HG03432 (cell line): Measurements from ENCODE around the gene RITA1.
A peak's percentile ranks its signal among the peaks of the same experiment; 100 is the strongest.

Source experiments
- ATAC-seq: cut with Tn5 transposase; IDR thresholded peaks from one replicate; pipeline ENCODE4 v1.9.1; 2021; ENCODE audit warnings: mild to moderate bottlenecking, moderate library complexity; ENCODE audit not compliant: unreplicated experiment

Gene RITA1

GRCh38 chr12:113226696-113227568 lies 41.4 kb downstream of the RITA1 start:
- no peak for ATAC-seq

- ATAC-seq: no peak
These were observed 42.3 kb downstream of the RITA1 start for GRCh38 chr12:113227686-113228391.

GRCh38 chr12:113228394-113229028 lies 43.0 kb downstream of the RITA1 start:
- ATAC-seq: no peak

GRCh38 chr12:113230315-113231234 lies 45.1 kb downstream of the RITA1 start:
- peak; percentile 14 for ATAC-seq

- ATAC-seq: no peak
These were observed 45.9 kb downstream of the RITA1 start for GRCh38 chr12:113231235-113232088.

GRCh38 chr12:113232089-113232839 lies 46.7 kb downstream of the RITA1 start:
- no peak for ATAC-seq

GRCh38 chr12:113232840-113233585 lies 47.5 kb downstream of the RITA1 start:
- peak; percentile 64 for ATAC-seq

- ATAC-seq: no peak
These were observed 48.4 kb downstream of the RITA1 start for GRCh38 chr12:113233967-113234366.

GRCh38 chr12:113234483-113234882 lies 49.0 kb downstream of the RITA1 start:
- ATAC-seq: no peak

GRCh38 chr12:113235976-113236375 lies 50.5 kb downstream of the RITA1 start:
- no peak for ATAC-seq

- no peak for ATAC-seq
These were observed 51.2 kb downstream of the RITA1 start for GRCh38 chr12:113236539-113237399.

GRCh38 chr12:113237748-113238147 lies 52.2 kb downstream of the RITA1 start:
- no peak for ATAC-seq

- ATAC-seq: no peak
These were observed 52.8 kb downstream of the RITA1 start for GRCh38 chr12:113238309-113238708.

- no peak for ATAC-seq
These were observed 53.8 kb downstream of the RITA1 start for GRCh38 chr12:113239288-113239771.

- no peak for ATAC-seq
These were observed 54.4 kb downstream of the RITA1 start for GRCh38 chr12:113239811-113240331.

- ATAC-seq: no peak
These were observed 54.9 kb downstream of the RITA1 start for GRCh38 chr12:113240395-113240794.
